GM19463 (cell line): ENCODE results near the gene TMEM106C.

Experiments
- ATAC-seq: cut with Tn5 transposase; IDR thresholded peaks from one replicate; pipeline ENCODE4 v1.9.1; 2021; ENCODE audit warnings: mild to moderate bottlenecking, moderate library complexity; ENCODE audit not compliant: unreplicated experiment

Gene TMEM106C

DNA sequence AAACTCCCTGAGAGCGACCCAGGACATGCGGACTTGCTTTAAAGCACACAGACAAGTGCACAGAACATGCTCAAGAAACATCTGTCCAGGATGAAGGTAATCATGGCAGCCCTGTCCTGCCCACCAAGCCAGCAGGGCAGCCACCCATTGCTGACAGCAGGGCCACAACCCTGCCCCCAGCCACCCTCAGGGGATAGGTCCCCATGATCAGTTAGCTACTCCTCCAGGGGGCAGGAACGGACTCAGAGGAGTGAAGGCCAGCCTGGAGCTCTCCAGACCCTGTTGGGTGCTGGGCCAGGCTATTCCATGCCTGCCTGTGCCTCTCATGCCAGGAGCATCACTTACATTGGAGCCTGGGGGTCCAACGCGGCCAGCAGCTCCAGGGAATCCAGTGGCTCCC, 15.8 kb downstream of the TMEM106C start:
- no peak for ATAC-seq

DNA sequence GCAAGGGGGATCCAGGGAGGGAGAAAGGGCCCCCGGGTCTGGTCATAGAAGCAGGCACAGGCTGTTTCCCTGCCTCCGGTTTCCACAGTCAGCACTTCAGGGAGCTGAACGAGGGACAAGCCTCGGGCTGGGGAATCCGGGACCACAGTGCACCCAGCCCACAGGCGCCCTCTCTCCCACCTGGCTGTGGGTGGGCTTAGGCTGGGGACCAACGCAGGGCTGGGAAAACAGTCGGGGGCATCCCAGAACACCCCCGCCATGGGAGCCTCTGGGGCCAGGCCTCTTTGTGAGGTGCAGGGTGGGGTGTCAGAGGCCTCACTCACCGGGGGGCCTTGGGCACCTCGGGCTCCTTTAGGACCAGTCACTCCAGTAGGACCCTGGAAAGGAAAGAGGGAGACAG, 16.3 kb downstream of the TMEM106C start:
- ATAC-seq = no peak

DNA sequence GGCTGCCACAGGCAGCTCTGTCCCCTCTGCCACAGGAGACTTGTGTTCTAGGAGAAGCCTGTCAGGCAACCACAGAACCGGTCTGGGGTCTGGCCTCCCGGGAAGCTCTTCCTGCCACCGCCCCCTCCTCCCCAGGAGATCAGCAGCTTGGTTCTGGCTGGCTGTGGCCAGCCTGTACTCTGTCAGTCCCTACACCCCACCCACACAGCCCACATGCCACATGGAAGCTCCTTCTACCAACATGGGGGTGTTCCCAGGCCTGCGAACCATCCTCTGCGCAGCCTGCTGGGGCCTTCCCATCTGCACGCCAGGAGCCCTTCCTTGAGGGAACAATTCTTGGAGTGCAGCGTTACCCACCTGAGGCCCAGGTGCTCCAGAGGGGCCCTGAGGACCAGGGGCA, 16.8 kb downstream of the TMEM106C start:
- ATAC-seq = no peak

GRCh38 chr12:47980779-47981495, 17.5 kb downstream of the TMEM106C start:
- no peak for ATAC-seq

- no peak for ATAC-seq
These were observed 18.3 kb downstream of the TMEM106C start for GRCh38 chr12:47981496-47982260.

- no peak for ATAC-seq
These were observed 18.9 kb downstream of the TMEM106C start for GRCh38 chr12:47982311-47982710.

DNA sequence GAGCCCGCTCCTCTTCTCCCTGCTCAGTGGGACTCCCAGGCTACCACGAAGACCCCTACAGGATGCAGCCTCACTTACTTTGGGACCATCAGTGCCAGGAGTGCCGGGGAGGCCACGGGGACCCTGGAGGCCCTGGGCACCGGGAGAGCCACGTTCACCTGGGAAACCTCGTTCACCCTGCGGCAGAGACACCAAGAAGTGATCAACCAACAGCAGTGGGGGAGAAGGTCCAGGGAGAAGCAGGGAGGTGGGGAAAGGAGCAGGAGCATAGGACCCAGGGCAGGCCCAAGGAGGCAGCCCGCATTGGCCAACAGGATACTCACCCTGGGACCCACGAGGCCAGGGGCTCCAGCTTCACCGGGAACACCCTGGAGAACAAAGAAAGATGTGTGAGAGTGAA, 19.4 kb downstream of the TMEM106C start:
- ATAC-seq = no peak

DNA sequence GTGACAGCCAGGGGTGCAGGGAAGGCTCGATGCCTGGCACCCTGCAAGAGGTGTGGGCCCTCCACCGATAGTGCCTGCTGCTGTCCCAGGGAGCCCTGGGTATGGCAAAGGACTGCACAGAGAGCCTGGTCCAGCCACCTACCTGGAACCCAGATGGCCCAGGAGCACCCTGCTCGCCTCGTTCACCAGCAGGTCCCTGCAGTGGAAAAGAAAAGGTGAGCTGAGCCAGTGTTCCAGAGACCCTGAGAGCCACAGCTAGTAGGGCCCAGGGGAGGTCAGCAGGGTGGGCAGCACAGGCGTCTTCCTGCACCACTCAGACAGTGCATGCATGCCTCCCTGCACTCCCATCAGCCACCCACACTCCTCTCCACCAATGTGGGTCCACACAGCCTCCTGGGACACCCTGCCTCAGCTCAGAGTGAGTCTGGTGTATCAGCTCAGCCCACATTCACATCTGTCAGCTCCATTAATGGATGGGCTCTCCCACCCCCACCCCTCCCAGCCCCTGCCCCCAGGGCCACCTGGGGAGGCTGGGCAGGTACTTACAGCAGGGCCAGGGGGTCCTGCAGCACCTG, 20.2 kb downstream of the TMEM106C start:
- no peak for ATAC-seq

DNA sequence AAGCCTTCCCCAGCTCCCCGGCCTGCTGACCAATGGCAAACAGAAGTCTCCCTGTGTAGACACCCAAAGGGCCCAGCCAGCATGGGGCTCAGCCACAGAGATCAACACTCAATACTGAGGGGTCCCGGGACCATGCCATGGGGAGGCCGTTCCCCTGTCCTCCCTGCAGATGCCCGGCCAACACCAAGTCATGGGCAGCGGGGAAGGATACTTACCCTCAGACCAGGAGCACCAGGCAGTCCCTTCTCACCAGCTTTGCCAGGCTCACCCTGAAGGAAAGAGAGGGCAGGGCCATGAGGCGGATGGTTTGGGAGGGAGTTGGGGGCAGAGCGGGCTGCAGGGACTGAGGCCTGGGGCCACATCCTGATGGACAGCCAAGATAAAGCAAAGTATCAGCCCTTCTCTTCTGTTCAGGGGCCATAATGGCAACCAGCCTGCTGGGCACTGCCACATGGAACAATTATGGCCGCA, 21.0 kb downstream of the TMEM106C start:
- no peak for ATAC-seq

DNA sequence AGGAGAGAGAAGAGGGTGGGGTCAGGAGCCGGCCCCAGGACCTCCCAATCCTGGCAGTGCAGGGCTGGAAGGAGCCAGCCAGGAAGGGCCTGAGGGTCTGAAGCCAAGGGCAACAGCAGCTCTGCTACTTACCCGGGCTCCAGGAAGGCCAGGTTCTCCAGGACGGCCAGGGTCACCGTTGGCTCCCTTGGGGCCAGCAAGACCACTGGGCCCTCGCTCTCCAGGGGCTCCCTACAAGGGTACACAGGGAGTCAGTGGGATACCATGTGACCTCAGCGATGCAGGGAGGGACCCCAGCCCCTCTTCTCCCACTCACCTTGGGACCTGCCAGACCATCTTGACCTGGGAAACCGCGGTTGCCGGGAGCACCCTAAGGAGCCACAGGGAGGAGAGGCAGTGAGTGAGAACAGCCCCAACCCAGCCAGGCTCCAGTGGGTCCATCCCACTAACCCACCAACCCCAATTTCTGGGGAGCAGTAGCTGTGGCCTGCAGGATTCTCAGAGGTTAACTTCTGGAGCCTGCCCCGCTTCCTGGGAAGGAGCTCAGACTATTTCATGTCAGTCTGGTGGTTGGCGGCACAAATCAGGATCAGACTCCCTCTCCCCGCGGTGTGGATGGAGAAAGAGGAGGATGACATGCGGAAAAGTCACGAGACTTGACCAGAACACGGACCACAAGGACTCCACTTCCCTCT, 22.3 kb downstream of the TMEM106C start:
- ATAC-seq = no peak

DNA sequence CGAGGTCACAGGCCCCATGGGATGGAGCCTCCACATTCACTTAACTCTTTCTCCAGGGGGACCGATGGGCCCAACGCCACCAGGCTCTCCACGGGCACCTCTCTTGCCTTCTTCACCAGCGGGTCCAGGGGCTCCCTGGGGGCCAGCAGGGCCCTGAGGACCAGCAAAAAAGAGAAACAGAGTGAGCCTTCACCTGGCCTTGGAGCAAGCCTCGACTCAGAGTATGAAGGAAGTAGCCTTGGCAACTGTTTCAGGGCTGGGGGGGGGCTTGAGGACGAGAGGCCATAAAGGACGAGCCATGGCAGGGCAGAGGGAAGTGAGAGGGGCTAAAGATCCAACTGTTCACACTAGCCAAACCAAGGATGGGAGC, 22.9 kb downstream of the TMEM106C start:
- no peak for ATAC-seq

GRCh38 chr12:47986832-47987231, 23.4 kb downstream of the TMEM106C start:
- ATAC-seq = no peak

DNA sequence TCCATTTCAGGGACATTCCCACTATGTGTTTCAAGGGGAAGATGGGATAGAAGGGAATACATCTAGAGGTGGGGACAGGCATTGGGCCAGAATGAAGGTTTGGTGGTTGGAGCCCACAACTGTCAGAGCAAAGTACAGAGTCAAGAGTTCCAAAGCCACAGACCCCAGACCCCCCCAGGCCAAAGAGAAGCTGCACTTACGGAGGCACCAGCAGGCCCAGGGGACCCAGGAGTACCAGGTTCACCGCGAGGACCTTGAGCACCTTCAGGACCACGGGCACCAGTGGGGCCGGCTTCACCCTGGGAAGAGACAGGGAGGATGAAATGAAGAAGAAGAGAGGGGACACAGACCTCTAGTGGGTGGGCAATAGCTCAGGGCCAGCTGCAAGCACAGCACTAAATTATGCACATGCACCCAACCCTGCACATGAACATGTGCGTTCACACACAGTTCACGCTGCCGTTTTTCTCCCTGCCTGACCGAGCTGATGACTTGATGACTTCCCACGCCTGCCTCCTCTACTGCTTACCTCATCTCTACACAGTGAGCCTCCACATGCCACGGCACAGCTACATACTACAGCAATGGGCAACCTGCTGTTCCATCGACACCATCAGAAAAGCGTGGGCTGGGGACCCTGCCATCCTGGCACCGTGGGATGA, 24.1 kb downstream of the TMEM106C start:
- ATAC-seq = no peak

DNA sequence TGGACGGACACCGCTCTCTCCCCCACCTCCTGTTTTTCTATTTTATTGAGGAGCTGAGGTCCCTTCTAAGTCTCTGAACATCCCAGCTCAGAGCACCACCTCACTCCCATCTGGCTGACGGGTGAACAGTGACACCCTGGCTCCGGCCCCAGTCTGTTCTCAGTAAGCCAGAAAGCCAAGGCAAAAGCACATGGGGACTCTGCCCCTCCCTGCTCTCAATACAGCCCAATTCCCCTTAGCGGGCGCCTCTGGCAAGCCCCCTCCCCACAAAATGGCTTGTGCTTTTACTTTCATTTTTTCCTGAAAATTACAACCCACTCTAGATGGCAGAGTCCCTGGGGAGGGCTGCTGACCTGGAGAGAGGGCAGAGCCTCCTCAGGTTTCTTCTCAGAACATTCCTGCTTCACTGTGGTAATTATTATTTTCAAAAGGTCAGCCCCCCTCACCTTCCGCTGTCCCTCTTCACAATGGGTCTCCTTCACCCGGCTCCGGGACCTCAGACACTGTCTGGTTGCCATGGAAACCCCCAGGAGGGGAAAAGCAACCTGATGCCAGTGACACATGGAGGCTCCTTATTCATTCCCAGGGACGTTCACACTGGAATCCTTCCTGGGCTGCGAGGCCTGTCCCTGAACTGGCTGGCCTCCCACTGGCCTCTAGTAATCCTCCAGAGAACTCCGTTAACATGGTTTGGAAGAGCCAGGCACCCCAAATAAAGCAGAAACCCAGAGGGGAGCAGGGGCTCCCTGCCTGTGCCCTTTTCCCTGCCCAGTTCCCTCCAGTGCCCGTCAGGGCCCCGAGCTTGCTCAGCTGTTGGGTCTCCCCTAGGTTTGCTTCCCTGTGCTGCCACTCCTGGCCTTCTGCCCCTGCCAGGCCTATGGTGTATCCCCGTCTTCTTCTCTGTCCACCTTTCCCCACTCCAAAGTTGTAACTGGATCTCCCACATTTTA, 25.0 kb downstream of the TMEM106C start:
- no peak for ATAC-seq

GRCh38 chr12:47989023-47989417, 25.6 kb downstream of the TMEM106C start:
- no peak for ATAC-seq

- ATAC-seq = no peak
These were observed 26.3 kb downstream of the TMEM106C start for GRCh38 chr12:47989666-47990065.

GRCh38 chr12:47990351-47991105, 27.1 kb downstream of the TMEM106C start:
- peak; percentile 98 for ATAC-seq

GRCh38 chr12:47991106-47992061, 28.0 kb downstream of the TMEM106C start:
- ATAC-seq = no peak
